ENCODE data around the gene ZMYND8. TPM values are rescaled to one million over a fixed set of nuclear protein-coding genes. Genes with fewer than 3 reads are reported as not detected.
"Not testable (repeated sequence)": the region's sequence is repeated elsewhere in the genome, so short reads cannot be mapped to it uniquely, and the experiment has no call there.

The ZMYND8 gene
- polyA plus RNA-seq, 1 donor: 15.2 TPM

- DNase-seq (ENCODE audit: low read depth): no peak
Measured at GRCh38 chr20:47246061-47246777, 110.3 kb downstream of the ZMYND8 start.

DNA sequence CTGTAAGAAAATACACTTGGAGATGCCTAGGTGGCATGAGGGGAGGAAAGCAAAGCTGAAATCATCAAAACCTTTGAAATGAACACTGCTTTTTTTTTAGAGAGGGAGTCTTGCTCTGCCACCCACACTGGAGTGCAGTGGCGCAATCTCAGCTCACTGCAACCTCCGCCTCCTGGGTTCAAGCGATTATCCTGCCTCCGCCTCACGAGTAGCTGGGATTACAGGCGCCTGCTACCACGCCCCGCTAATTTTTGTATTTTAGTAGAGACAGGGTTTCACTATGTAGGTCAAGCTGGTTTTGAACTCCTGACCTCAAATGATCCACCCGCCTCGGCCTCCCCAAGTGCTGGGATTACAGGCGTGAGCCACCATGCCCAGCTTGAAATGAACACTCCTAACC, 111.3 kb downstream of the ZMYND8 start:
- DNase-seq (ENCODE audit: low read depth): not testable (repeated sequence)

- DNase-seq (ENCODE audit: low read depth): no peak
Measured at GRCh38 chr20:47244451-47244850, 112.0 kb downstream of the ZMYND8 start.

DNA sequence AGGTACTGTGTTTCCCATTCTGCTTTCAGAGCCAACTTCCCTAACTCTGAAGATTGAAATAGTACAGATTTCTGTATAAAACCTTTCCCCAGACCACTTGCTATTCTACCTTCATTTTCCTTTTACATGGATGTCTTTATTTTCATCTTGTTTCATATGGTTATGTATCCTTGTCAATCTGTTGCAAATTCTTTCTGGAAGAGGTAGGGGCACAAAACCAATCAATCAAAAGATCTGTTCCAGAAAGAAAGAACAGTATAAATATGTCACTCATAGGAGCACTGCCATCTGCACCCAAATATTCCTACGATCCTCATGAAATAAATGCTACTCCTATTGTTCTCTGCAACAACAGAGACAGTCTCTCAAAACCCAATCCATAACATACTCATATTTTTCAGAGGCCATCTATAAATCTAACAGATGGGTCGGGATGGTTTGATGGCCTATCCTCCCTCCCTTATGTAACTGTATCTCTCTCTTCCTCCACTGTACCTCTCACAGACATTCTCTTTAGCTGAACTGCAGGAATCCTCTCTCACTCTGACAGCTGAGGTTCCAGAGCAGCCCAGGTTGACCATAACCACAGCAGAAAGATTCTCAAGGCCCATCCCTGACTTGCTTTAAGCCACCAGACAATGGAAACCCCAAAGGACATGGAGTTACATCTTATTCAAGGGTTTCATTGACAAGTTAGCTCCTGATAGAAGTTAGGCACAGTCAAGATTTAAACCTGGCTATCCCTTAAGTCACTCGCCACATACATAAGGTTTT, 112.8 kb downstream of the ZMYND8 start:
- DNase-seq (ENCODE audit: low read depth): no peak

- no peak for DNase-seq (ENCODE audit: low read depth)
Measured at GRCh38 chr20:47243003-47243402, 113.5 kb downstream of the ZMYND8 start.

DNA sequence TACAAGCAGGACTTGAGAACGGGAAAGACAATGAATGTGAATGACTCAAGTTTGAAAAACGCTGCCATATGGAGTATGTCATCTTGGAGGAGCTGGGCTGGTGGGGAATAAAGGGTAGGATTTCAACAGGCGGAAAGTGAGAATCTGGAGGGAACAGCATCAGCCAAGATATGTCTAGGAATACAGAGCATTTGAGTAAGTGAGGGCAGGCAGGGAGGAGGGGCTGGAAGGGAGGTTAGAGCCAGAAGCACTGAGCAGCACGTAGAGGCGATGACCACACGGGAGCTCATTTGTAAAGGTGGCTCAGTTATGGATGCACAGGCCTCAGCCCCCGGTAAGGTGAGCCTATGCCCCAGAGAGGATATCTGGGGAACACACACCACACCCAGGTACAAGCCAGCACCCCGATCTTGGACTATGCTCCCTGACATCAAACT, 115.1 kb downstream of the ZMYND8 start:
- DNase-seq (ENCODE audit: low read depth): peak; percentile 52

GRCh38 chr20:47240096-47240495, 116.4 kb downstream of the ZMYND8 start:
- not testable (repeated sequence) for DNase-seq (ENCODE audit: low read depth)

DNA sequence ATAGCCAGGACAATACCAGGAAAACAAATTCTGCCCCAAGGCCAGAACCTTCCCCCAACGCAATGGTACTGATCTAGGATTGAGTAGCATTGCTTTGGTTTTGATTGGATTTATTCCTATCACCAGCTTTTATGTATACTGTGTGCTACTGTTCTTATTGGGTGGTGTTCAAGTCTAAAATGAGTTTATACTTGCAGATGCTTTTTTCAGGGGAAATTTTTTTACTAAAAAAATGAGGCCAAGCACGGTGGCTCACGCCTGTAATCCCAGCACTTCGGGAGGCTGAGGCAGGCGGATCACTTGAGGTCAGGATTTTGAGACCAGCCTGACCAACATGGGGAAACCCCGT, 116.8 kb downstream of the ZMYND8 start:
- DNase-seq (ENCODE audit: low read depth): no peak

DNA sequence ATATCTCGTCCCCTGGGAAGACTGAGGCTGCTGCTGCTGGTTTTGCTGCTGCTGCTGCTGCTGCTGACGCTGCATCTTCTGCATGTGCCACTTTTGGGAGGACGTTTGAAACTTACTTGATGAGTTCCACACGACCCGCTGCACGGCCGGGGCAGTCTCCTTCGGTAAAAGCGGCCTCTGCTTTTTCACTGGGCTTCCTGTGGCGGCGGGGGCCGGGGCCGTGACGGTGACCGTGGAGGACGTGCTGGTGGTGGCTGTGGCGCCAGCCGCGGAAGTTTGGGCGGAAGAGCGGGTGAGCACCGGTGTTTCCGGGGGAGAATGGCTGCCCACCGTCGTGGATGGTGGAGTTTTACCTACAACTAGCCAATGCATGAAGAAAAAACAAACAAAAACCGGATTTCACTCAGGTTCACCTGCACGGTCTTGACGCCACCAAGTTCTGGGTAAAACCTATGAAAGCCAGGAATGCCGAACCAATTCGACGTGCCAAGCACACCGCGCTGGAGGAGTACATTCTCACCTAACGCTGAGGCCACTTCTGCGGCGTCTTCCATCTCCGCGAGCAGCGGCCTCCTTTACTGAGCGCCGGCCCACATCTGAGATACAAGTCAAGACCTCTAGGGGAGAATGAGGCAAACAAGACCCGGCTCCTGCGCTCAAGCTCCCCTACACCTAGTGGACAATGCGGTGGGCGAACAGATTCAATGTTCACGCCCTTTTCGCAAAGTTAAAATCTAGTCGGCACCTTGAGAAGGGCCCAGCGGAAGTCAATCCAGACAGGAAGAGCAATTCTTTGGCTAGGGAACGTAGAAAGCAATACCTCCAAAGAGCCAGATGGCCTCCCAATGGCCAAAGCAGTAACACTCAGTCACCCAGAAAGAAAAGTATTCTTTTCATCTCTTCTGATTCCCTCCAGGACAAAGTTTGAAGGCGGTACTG, 117.5 kb downstream of the ZMYND8 start:
- no peak for DNase-seq (ENCODE audit: low read depth)

DNA sequence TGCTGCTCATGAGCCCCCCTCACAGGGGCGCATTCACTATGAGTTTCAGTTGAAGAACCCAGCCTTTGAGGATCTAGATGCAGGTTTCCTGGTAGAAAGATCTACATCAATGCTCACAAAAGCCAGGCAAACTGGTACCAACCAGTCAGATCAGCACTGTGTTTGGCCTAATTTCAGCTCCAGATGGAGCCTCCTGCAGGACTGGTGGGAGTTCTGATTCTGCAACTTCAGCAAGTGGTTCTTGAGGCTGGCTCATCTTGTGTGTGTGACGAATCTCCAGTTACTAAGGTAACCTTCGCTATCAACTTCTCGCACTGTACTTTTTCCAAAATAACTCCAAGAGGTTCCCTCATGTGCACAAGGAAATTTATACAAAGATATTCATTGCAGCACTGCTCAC, 118.8 kb downstream of the ZMYND8 start:
- no peak for DNase-seq (ENCODE audit: low read depth)

GRCh38 chr20:47236639-47236900, 119.9 kb downstream of the ZMYND8 start:
- no peak for DNase-seq (ENCODE audit: low read depth)

- DNase-seq (ENCODE audit: low read depth): no peak
Measured at GRCh38 chr20:47235853-47236638, 120.5 kb downstream of the ZMYND8 start.

DNA sequence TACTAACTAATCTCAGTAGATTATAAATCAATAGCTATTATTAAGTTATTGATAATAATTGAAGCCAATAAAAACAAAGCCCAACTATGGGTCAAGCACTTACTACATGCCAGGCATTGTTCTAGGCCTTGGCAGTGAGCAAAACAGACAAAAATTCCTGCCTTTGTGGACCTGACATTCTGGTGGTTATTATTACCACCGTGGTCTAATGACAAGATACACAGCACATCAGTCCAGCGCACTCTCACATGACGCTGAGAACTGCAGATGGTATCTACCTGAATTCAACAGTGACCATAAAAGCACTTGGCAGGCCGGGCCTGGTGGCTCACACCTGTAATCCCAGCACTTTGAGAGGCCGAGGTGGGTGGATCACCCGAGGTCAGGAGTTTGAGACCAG, 121.4 kb downstream of the ZMYND8 start:
- no peak for DNase-seq (ENCODE audit: low read depth)

DNA sequence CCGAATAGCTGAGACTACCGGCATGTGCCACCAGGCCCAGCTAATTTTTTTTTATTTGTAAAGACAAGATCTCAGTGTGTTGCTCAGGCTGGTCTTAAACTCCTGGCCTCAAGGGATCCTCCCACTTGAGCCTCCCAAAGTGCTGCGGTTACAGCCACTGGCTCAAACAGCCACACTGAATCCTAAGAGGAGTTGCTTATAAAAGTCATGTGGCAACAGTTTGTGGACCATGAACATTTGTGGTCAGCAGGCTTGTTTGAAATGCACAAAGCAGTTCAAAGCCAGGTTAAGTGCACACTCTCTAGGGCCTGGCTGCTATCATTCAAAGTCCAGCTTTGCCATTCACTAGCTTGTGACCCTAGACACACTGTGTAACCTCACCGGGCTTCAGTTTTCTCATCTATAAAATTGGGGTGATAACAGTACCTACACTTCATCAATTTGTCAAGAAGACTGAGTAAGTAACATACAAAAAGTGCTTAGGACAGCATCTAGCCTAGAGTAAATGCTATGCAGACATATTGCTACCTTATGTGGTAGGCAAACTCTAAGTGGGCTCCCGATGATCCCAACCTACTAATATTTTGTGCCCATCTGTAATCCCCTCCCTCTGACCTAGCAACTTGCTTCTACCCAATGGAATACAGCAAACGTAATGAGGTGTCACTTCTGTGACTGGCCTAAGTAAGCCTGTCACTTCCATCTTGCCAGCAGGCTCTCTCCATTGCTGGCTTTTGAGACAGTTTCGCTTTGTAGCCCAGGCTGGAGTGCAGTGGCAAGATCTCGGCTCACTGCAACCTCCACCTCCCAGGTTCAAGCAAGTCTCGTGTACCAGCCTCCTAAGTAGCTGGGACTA, 122.9 kb downstream of the ZMYND8 start:
- no peak for DNase-seq (ENCODE audit: low read depth)

- DNase-seq (ENCODE audit: low read depth): no peak
Measured at GRCh38 chr20:47232518-47232917, 124.0 kb downstream of the ZMYND8 start.

DNA sequence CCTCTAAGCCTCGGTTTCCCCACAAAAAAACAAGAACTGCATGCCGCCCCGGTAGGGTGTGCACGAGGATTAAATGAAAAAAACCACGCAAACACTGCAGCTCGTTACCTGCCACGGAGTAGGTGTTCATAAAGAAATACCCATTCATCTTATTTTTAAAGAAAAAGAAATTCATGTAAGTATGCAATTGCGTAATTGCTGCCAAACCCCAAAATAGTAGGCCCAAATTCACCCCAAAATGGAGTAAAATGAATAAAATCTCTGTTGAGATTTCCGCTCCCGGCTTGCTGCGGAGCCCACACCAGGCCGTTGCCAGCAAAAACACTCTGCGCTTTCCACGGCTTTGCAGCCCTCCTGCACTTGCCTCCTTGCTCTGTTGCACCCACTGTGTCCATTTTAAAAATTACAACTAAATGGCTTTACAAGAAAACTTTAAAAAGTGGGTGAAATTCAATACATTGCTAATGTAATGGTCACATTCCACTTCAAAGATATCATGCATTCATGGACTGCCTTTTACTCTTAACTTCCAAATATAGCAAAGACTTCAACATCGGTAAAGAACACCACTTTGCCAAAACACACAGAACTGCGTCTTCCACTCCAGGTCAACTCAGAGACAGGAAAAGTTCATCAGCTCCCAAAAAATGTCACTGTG, 125.0 kb downstream of the ZMYND8 start:
- DNase-seq (ENCODE audit: low read depth): no peak

DNA sequence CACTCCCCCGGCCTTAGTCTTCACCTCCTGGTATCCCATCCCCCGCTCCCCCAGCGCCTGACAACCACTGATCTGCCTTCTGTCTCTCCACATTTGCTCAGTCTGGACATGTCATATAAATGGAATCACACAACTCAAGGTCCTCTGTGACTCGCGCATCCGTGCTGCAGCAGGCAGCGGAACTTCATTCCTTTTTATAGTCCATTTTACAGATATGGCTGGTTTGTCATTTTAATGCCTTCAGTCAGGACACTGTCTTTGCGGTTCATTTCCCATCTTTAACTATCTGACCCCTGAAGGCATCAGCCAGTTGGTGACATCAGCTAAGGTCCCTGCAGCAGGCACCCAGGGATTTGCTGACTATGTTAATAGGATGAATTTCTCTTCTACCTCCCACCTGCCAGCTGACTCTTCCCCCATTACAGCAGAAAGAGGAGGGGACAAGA, 125.7 kb downstream of the ZMYND8 start:
- no peak for DNase-seq (ENCODE audit: low read depth)

DNA sequence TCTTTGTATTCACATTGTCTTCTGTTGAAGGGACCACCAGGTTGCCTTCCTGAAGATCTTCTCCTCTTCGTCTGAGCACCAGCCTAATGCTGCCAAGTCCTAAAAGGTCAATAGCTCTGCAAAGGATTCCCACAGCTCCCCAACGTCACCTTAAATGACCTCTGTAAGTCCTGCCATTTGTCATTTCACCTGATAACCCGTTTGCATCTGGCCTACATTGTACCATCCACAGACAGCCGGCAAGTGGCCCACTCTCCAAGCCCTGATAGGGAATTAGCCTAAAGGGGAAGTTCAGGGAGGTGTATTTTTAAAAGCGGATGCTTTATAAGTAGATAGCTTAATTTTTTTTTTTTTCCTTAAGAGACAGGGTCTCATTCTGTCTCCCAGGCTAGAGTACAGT, 127.8 kb downstream of the ZMYND8 start:
- no peak for DNase-seq (ENCODE audit: low read depth)

DNA sequence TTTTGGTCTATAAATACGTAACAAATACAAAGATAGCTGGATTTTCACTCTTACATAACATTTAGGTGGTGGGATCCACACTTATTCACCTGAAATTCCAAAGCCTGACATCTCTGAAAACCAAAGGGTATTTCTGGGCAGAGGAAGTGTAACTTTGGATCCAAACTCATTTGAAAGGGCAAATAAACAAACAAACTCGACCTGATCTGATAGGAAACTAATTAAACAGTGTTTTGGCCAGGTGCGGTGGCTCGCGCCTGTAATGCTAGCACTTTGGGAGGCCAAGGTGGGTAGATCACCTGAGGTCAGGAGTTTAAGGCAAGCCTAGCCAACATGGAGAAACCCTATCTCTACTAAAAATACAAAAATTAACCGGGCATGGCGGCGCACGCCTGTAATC, 128.9 kb downstream of the ZMYND8 start:
- no peak for DNase-seq (ENCODE audit: low read depth)

- no peak for DNase-seq (ENCODE audit: low read depth)
Measured at GRCh38 chr20:47227119-47227518, 129.4 kb downstream of the ZMYND8 start.

Data from forelimb muscle (tissue), 1 donor.